SU-DHL-6 (cell line): ENCODE measurements around the gene MED4.

Experiments
- H2AFZ ChIP-seq: fragments of 200-600 bp; sonication (generic); 2 replicates; pipeline ENCODE4 v1.6.1; 2014; ENCODE audit warnings: low read depth, mild to moderate bottlenecking, moderate library complexity, mixed read lengths, antibody characterized with exemption, low read length; ENCODE audit not compliant: severe bottlenecking
- H3F3A ChIP-seq: fragments of 200-600 bp; shearing (Covaris generic); 2 replicates; pipeline ENCODE4 v1.6.0; 2016; ENCODE audit warnings: antibody characterized with exemption, mild to moderate bottlenecking; ENCODE audit not compliant: insufficient read depth
- H3K27ac ChIP-seq: fragments of 200-600 bp; sonication (generic); 2 replicates; pipeline ENCODE4 v1.5.1; 2016; ENCODE audit warnings: low read depth, mild to moderate bottlenecking, low read length, moderate library complexity, mixed read lengths
- H3K27me3 ChIP-seq: fragments of 200-600 bp; sonication (generic), shearing (Covaris generic); 2 replicates; pipeline ENCODE4 v1.6.0; 2014; ENCODE audit warnings: mild to moderate bottlenecking, low read length
- H3K36me3 ChIP-seq: fragments of 200-600 bp; sonication (generic); 2 replicates; pipeline ENCODE4 v1.6.1; 2014; ENCODE audit warnings: mild to moderate bottlenecking, low read length, mixed read lengths
- H3K4me2 ChIP-seq: fragments of 300-600, 200-600 bp; shearing (Covaris generic), sonication (generic); 2 replicates; pipeline ENCODE4 v1.6.0; 2014; ENCODE audit warnings: low read length, low read depth, mild to moderate bottlenecking; ENCODE audit not compliant: poor library complexity, severe bottlenecking
- H3K4me3 ChIP-seq: fragments of 200-600 bp; sonication (generic); 2 replicates; pipeline ENCODE4 v1.5.1; 2014; ENCODE audit warnings: antibody characterized with exemption, low read length, mild to moderate bottlenecking, mixed read lengths; ENCODE audit not compliant: insufficient read depth, poor library complexity, severe bottlenecking
- H3K79me2 ChIP-seq: fragments of 200-600 bp; sonication (generic); 2 replicates; pipeline ENCODE4 v1.6.1; 2014; ENCODE audit warnings: mild to moderate bottlenecking, low read length, moderate library complexity; ENCODE audit not compliant: insufficient read depth
- H3K9ac ChIP-seq: fragments of 200-600 bp; sonication (generic); 2 replicates; pipeline ENCODE4 v1.7.0; 2014; ENCODE audit warnings: mild to moderate bottlenecking, low read length
- H3K9me2 ChIP-seq: fragments of 200-600 bp; sonication (generic); replicated peaks from 2 replicates; pipeline ENCODE4 v1.6.1; 2014; ENCODE audit warnings: low read length; ENCODE audit not compliant: insufficient read depth
- H3K9me3 ChIP-seq: fragments of 200-600 bp; sonication (generic); 2 replicates; pipeline ENCODE4 v1.6.1; 2014; ENCODE audit warnings: low read length, mixed read lengths; ENCODE audit not compliant: insufficient read depth
- H4K20me1 ChIP-seq: fragments of 200-600 bp; sonication (generic); 2 replicates; pipeline ENCODE4 v1.6.1; 2014; ENCODE audit warnings: low read depth, mild to moderate bottlenecking, antibody characterized with exemption, low read length, moderate library complexity, mixed read lengths
- EZH2phosphoT487 ChIP-seq: fragments of 200-600 bp; sonication (generic), shearing (Covaris generic); conservative IDR thresholded peaks from 2 replicates; pipeline ENCODE4 v1.6.1; 2018; ENCODE audit warnings: mild to moderate bottlenecking, antibody characterized with exemption, low read length, moderate library complexity, mixed read lengths
- TF ChIP-seq, protein P1 (sequence below): fragments of 200-600 bp; sonication (generic); IDR thresholded peaks from one replicate; pipeline ENCODE4 v1.5.1; 2017; ENCODE audit warnings: antibody characterized with exemption, mild to moderate bottlenecking, low read length, moderate library complexity; ENCODE audit not compliant: insufficient read depth, poor library complexity, severe bottlenecking

The MED4 gene

DNA sequence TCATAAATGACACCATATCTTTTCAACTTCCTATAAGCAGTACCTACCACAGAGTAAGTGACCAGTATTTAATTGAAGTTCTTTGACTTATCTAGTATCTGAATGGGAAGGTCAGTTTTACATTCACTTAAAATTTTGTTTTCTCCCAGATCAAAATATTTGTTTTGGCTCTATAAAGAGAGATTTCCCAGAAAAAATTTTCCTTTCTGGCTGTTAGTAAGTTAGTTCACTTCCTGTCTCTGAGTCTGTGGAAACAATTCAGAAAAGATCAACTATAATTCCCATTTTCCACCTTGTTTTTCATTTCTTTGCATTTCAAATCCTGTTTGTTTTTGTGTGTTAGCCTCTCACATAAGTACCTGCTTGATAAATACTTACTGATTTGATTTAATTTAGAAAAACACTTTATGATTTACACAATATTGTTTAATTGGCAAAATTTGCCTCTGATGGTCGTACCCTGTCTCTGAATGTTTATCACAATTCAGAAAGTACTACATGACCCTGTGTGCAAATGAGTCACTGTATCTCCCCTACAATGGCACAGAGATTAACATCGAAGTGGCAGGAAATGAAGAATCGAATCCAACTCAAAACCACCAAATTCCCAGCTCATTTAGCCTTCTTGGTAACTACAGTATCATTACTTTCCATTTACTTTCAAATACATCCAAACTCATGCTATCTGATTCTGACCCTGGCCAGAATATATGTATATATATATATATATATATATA, 15.4 kb upstream of the MED4 start:
- no peak overlapping the region for H2AFZ ChIP-seq
- TF ChIP-seq, protein P1, sequence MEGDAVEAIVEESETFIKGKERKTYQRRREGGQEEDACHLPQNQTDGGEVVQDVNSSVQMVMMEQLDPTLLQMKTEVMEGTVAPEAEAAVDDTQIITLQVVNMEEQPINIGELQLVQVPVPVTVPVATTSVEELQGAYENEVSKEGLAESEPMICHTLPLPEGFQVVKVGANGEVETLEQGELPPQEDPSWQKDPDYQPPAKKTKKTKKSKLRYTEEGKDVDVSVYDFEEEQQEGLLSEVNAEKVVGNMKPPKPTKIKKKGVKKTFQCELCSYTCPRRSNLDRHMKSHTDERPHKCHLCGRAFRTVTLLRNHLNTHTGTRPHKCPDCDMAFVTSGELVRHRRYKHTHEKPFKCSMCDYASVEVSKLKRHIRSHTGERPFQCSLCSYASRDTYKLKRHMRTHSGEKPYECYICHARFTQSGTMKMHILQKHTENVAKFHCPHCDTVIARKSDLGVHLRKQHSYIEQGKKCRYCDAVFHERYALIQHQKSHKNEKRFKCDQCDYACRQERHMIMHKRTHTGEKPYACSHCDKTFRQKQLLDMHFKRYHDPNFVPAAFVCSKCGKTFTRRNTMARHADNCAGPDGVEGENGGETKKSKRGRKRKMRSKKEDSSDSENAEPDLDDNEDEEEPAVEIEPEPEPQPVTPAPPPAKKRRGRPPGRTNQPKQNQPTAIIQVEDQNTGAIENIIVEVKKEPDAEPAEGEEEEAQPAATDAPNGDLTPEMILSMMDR, result no peak
- no peak for TF ChIP-seq EZH2phosphoT487

DNA sequence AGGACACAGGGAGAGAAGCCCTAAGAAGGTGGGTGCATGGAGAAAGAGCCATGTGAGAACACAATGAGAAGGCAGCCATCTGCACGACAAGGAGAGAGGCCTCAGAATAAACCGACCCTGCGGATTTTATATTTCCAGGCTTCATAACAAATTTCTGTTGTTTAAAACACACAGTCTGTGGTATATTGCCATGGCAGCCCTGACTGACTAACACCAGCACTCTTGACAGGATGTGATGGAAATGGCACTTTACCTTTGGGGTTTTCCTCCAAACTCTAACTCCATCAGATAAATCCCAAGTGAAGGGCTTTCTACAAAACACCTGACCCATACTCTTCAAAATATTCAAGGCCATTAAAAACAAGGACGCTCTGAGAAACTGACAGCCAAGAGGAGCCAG, 13.2 kb upstream of the MED4 start:
- H3K36me3 ChIP-seq, result no peaks in the 10 kb centered on the region
- no peak overlapping the region for H3K4me2 ChIP-seq
- H3K9me2 ChIP-seq, result no peaks in the 10 kb centered on the region
- H3K27me3 ChIP-seq, result no peaks in the 10 kb centered on the region
- no peak overlapping the region for H2AFZ ChIP-seq
- H4K20me1 ChIP-seq, result no peaks in the 10 kb centered on the region
- TF ChIP-seq EZH2phosphoT487, result no peak
- TF ChIP-seq, protein P1, result no peak
- no peak overlapping the region for H3K4me3 ChIP-seq
- H3K9ac ChIP-seq, result no peak overlapping the region
- H3K9me3 ChIP-seq, result no peaks in the 10 kb centered on the region
- no peak overlapping the region for H3K27ac ChIP-seq
- no peaks in the 10 kb centered on the region for H3K79me2 ChIP-seq
- H3F3A ChIP-seq, result no peaks in the 10 kb centered on the region

More for the DNA sequence above, 15.4 kb upstream of the MED4 start:
- Histone ChIP-seq H4K20me1 (no peaks in the 10 kb centered on the region), H3K4me3 (no peak overlapping the region), H3K27ac (no peak overlapping the region), H3K9me3 (no peaks in the 10 kb centered on the region), H3K9me2 (no peaks in the 10 kb centered on the region), H3K79me2 (no peaks in the 10 kb centered on the region), H3K4me2 (no peak overlapping the region), H3K9ac (no peak overlapping the region), H3K36me3 (no peaks in the 10 kb centered on the region), H3F3A (no peaks in the 10 kb centered on the region), H3K27me3 (no peaks in the 10 kb centered on the region)

DNA sequence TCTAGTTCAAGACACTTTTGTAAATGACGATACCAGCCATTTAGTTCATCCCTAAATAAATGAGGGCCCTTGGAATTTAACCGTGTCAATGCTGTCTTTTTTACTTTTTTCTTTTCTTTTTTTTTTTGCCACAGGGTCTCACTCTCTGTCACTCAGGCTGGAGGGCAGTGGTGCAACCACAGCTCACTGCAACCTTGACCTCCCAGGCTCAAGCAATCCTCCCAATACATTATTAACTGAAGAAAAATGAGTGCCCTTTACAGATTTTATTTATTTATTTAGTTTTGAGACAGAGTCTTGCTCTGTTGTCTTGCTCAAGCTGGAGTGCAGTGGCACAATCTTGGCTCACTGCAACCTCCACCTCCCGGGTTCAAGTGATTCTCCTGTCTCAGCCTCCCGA, 2.9 kb upstream of the MED4 start:
- no peaks in the 10 kb centered on the region for H3K9me3 ChIP-seq
- TF ChIP-seq, protein P1, result no peak
- TF ChIP-seq EZH2phosphoT487, result no peak
- H3K9me2 ChIP-seq, result no peaks in the 10 kb centered on the region
- no peaks in the 10 kb centered on the region for H3K27me3 ChIP-seq
- H3K79me2 ChIP-seq, result peaks cover 22% of the 10 kb centered on the region
- H4K20me1 ChIP-seq, result no peaks in the 10 kb centered on the region; the same call in 1 of the 2 replicates
- H3K27ac ChIP-seq, result no peak overlapping the region
- no peak overlapping the region for H3K4me3 ChIP-seq
- H3K9ac ChIP-seq, result no peak overlapping the region
- H3K36me3 ChIP-seq, result no peaks in the 10 kb centered on the region
- no peak overlapping the region for H2AFZ ChIP-seq
- H3F3A ChIP-seq, result no peaks in the 10 kb centered on the region
- H3K4me2 ChIP-seq, result no peak overlapping the region
